Inflammatory macrophage (primary cell): ENCODE data around the gene TRPM5.
A peak's percentile ranks its signal among the peaks of the same experiment; 100 is the strongest.

Source experiments
- DNase-seq, 2 donors: peaks; one replicate each; pipeline ENCODE4 v3.0.0-alpha.2; 2020 to 2022

Gene TRPM5

DNA sequence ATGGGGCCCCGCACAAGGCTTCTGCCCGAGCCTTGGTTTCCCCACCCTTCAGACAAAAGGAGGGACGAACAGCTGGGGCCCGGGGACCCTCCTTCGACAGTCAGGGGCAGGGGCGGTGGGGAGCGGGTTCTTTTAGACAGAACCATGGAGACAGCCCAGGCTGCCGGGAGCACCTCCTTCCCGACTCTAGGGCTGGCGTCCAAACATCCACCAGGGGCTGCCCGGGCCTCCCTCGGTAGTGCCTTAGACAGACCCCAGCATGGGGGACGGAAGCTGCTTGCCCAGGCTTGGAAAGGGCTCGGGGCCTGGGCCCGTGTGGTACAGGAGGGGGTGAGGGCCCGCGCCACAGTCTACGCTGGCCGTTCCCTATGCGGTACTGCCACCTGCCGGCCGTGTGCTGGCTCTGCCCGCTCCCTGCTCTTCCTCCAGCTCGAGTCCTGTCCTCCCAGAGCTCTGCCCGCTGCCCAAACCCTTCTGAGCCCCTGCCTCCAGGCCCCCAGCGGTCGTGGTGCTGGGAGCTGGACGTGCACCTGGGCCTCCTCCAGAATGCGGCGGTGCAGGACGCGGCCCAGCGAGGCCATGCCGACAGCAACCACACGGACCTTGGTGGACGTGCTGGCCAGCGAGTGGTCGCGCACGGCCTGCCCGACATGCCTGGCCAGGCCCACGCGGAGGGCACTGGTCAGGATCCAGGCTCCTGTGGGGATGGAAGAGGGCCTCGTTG lies 23.6 kb downstream of the TRPM5 start:
- peak; percentile 73 to 78 for DNase-seq

DNA sequence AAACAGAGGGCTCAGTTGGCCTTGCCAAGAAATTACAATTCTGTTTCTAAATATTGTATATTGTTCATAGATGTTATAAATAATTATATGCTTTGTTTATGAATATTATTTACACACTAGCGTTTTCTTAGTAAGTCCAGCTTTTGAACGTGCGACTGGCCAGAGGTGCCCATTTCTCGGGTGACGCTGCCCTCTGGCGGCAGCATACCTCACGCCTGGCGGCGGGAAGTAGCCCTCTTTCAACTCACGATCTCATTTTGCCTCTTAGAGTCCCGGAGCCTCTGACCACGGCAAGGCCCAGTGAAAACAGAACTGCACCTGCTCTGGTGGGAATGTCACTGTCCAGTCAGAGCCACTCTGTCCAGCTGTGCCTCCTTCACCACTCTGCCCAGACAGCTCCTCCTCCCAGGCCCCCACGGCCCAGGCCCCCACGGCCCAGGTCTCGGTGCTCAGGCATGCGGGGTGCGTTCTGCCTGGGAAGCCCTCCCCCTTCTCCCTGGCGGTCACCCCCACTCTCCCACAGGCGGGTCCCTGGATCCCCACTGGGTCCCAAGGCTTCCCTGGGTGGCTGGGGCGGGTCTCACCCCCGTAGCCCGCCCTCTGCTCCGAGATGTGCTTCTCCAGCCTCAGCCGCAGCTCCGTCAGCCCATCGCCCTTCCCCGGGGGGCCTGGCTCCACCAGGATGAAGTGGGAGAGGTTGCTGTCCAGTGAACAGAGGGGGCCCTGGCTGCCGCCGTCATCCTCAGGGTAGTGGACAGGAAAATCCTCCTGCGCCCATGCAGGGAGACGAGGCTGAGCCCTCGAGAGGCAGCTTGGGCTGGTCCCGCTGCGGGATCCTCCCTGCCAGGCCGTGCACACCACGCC lies 24.4 kb downstream of the TRPM5 start:
- DNase-seq: peak; percentile 77 to 81

DNA sequence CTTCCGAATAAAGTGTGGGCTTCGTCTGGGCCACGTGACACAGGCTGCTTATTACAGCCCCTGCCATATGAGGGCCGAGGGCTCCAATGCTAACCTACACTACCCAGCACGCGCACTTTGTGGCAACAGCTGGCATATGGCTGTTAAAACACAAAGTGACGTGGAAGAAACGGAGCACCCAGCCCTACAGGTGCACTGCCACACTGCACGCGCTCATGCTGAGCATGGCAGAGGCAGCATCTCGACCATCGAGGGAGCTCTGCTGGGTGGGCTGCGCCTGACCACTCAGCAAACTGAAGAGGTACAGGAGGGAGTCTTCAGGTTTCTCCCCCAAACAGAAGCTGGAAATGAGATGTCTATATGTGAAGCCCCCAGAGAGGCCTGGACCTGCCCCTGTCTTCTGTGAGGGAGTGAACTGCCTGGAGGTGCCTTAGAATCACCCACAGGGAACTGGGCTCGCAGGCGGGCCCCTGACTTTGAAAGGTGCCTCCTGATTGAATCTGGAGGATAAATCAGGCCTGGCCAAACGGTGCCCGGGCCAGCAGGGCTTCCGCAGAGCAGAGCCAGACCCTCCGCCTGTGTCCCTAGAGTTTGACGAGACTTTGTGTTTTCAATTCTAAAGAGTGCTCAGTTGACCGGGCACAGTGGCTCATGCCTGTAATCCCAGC lies 25.5 kb downstream of the TRPM5 start:
- no peak for DNase-seq

DNA sequence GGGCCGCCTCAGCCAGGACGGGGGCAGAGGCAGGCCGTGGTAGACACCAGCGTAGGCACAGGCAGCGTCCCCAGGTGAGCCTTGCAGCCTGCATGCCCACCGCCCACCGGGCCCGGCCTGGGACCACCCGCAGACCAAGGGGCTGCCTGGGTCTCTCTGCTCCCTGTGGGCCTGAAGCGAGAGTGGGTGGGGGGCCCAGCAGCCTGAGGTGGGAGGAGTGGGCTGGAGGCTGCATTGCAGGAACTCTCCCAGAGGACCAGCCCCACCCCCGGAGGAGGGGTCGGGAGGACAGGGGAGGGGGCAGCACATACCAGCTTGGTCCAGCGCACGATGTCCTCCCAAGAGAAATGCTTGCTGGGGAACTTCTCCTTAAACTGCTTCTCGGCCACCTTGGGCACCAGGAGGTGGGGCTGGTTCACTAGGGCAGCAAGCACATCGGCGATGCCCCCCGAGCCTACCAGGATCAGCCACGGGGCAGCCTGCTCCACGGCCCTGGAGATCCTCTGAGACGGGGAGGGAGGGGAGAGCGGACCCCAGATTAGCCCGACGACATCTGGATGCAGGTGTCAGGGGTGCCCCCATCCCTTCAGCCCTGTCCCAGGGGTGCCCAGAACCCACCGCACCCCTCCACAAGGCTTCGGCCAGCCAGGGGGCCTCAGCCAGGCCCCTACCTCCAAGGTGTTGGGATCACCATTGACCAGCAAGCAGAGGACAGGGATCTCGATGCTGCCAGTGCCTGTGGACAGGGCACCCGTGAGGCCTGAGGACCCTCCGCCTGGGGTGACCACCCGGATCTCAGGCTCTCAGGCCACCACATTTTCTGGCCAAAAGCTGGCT lies 26.2 kb downstream of the TRPM5 start:
- no peak for DNase-seq

DNA sequence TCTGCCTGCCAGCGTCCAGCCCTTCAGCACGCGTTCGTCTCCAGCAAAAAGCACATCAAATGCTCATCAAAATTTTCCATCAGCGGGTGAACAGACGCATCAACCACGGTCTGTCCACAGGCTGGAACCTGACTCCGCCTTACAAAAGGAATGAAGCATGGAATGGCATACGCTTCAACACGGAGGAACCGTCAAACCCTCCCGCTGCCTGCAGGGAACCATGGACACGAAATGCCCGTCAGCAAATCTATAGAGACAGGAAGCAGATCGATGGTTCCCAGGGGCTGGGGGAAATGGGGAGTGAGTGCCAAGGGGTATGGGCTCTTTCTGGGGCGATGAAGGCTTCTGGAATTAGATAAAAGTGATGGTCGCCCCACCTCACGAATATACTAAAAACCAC lies 27.5 kb downstream of the TRPM5 start:
- no peak for DNase-seq

DNA sequence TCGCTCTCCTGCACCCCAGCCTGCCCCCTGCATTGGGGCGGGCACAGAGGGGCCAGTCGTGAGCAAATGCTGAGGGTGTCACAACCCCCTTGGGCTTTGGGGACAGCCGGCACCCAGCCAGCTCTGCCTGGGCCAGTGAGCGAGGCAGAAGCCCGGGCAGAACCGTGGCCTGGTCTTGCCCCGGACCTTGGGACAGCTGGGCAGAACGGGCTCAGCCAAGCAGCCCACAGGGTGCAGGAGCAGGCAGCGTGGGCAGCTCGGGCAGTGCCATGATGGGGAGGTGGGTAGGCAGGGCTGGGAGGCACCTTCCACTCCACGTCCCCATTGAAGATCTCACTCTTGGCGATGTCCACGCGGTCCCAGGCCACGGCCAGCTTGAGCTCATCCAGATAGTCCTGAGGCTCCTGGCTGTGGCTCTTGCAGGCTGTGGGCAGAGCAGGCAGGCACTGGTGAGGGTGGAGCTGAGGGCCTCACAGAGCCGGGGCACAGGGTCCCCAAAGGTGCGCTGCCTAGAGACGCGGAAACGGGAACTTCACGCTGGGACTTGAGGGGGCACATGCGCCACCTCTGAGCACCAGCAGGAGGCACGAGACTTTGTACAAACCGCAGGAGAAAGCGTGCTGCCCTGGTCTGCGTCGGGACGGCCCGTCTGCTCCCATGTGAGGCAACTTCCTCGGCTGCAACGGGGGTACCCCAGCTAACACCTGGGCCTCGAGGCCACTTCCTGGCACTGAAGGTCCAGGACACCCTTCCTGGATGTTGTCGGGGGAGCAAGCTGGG lies 28.5 kb downstream of the TRPM5 start:
- DNase-seq: no peak

DNA sequence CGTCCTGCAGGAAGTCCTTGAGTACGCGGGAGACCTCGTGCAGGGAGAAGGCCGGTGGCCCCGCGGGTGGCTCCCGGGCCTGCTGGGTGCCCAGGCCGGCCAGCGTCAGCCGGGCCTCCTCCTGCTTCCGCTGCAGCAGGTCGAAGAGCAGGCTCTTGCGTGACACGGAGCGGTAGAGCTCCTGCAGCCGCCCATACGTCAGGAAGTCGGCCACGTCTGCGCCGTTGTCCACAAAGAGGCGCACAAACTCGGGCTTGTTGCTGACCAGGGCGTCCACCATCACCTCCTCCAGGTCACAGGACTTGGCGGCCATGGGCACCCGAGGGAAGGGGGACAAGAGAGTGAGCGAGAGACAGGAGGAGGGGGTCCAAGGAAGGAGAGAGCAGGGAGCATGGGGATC lies 29.1 kb downstream of the TRPM5 start:
- DNase-seq: no peak

DNA sequence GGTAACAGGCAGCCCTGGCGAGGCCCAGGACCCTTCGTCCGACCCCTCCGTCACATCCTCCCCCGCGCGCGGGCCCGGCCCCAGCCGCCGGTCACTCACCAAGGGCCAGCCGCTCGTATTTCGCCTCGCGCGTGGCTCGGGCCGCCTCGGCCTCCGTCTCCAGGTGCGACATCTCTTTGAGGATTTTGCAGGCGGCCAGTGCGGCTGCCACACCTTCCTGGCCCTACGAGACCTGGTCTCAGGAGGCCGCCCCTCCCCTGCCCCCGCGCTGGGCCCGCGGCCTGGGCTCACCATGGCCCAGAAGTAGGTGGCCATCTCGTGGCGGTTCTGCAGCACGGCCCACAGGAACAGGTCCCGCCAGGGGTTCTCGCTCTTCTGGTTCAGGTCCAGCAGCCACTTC lies 29.7 kb downstream of the TRPM5 start:
- DNase-seq: no peak

DNA sequence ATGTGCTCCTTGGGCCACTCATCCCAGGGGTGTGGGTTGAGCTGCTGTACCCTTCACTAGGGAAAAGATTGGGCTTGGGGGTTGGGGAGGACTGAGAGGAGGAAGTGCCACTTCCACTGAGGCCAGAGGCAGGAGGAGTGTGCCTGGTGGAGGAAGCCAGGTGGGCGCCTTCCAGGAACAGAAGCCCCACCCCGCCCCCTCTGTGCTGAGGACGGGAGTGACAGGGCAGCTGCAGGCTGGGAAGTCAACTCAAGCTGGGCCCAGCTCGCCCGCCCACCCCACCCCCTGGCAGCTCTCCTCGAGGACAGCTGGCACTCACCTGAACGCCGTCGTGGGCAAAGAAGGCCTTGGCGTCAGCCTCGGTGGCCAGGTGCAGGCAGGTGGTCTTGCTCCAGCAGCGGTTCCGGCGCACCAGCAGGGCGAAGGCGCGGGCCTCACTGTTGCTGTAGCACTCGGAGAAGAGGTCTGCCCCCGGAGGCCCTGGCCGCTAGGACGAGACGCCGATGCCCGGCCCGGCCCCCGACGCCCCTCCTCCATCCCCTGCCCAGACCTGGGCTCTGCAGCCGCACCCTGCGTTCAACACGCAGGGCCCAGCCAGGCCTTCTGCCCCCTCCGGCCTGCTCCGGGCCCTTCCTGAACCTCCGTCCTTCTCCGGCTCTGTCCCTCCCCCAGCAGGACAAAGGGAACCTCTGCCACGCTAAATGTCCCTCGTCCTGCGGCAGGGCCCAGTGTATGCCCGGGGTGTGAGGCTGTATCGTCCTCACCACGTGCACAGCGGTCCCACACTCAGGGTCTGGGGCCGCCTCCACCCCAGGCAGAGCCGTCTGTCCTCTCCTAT lies 30.4 kb downstream of the TRPM5 start:
- no peak for DNase-seq

DNA sequence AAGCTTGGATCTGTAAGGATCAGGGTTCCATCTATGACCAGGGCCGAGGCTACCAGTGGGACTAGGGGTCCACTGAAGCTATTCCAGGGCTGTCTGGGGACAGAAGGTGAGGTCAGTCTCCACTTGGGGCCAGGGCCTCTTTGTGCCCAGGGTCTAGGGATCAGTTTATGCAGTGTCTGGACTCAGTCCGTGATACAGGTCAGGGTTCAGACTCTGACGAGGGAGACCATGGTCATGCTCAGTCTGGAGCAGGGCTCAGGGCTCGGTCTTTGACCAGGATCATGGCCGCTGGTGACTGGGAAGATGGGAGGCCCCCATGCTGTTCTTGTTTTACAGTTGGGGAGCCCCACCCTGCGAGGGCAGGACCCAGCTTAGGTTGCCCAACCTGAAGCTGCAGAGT lies 32.0 kb downstream of the TRPM5 start:
- no peak for DNase-seq

DNA sequence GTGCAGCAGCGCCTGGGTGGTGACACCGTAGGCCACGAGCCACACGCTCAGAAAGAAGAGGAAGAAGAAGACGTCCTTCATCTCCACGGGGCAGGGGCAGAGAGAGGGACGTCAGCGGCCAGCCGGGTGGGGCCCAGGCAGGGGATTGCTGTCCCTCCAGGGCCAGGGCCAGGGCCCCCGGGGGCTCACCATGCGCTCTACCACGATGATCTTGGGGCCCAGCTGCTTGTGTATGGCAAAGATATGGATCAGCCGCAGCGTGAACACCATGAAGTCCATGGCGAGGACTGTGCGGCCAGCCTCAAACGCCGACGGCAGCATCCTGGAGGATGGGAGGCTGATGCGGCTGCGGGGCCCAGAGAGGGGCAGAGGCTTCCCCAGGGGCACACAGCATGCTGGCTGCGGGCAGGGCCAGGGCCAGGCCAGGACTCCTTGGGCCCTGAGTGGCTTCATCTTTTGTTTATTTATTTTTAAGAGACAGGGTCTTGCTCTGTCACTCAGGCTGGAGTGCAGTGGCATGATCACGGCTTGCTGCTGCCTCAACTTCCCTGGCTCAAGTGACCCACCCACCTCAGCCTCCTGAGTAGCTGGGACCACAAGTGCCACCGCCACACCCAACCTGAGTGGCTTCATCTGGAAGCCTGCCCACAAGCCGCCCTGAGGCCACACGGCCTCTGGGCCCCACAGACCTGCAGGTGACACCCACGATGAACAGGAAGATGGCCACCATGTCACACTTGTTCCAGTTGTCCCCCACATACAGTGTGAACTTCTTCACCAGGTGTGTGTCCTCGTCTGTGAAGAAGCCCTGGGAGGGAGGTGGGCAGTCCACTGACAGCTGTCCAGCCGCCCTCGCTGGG lies 32.6 kb downstream of the TRPM5 start:
- DNase-seq: no peak

DNA sequence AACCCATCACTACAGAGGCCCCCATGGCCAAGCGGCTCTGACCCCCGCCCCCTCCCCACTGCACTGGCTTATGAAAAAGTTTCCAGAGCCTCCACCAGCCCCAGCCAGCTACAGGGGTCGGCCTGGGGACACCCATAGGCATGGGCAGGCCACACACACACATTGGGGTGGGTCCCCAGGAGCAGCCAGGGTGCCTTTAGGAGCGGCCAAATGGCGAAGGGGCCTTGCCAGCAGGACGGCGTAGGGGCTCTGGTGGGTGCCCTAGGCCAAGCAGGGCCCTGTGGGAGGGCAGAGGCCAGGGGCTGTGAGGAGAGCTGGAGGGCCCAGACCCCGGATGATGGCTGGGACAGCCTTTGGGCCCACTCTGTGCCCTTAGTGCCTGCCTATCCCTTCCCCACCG lies 33.7 kb downstream of the TRPM5 start:
- no peak for DNase-seq

DNA sequence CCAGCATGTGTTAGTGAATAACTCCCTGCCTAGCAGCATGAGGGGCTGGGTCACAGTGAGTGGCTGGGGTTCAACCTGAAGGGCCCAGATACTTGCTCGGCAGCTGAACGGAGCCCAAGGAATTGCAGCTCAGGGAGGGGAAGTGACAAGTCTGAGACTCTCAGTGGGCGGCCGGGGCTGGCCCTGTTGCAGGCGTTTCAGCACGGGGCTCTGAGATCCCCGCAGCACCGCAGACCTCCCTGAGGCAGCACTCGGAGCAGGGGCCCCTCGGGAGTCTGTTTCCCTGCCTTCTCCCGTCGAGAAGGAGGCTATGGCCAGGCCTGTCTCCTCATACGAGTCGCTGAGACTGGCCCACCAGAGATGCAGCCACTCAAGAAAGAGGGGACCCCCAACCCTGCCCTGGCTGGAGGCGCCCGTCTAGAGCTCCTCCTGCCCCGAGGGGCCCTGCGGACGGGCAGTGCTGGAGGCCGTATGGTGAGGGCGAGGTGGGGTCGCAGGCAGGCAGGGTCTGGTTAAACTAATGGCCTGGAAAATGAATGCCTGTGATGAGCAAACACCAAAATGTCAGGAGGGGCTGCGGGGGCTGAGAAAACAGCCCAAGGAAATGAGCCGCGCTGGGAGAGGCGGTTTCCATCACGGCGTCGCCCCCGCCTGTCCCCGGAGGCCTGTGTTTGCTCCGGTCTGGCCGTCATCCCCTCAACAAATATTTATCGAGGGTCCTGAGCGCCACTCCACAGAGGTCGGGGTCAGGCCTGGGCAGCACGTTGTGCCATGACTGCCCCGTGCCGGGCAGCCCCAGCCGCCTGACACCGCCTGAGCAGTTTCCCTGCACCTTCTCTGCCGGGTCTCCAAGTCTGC lies 34.5 kb downstream of the TRPM5 start:
- DNase-seq: peak; percentile 9 to 67

DNA sequence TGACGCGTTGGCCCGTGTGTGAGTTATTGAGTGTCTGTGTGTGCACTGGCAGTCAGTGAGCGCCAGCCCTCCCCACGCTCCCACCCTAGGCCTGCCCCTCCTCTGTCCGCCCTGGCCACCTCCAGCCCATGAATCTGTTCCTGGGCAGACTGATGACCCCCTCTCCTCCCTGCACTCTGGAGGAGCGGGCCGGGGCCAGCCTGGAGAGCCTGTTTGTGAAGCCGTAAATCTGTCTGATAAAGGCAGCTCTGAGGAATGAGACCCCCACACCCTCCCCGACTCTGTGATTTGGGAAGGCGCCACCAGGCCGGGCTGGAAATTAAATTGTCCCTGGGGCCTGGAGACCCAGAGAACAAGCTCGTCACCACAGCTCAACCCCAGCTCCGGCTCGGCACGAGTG lies 35.2 kb downstream of the TRPM5 start:
- DNase-seq: no peak

DNA sequence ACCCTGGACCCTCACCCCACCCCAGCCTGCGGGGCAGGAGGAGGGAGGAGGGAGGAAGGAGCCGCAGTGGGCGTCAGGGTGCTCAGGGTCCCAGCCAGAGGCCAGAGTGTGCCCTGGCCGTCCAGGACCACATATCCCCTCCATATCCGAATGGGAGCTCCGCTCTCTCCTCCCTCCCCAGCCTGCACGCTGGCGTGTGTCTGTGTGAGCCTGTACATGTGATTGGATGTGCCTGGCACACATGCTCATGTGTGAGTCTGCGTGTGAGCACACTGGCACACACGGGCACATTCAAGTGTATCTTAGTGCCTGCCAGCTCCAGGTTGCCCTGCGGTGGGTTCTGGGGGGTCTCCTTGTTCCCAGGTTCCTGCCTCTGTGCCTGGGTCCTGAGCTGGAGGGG lies 35.6 kb downstream of the TRPM5 start:
- no peak for DNase-seq

DNA sequence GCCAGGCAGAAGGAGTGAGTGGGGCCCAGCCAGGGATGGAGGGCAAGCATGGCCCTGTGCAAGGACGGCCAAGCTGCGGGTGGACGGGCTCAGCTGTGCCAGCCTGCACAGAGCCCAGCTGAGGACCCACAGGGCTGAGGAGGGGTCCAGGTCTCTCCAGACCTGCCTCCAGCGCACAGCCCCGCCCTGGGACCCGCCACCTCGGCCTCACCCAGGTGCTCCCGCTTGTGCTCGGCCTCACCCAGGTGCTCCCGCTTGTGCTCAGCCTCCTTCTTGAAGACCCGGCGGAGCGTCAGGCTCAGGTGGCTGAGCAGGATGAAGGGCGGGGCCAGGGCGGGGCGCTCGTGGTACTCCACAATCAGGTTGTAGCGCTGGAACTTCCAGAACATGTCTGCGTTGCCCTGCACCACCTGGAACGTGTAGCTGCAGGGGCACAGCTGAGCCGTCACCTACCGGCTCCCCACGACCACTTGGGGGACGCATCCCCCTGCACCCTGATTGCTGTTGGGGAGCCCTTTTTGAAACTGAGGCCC lies 37.4 kb downstream of the TRPM5 start:
- DNase-seq: no peak

DNA sequence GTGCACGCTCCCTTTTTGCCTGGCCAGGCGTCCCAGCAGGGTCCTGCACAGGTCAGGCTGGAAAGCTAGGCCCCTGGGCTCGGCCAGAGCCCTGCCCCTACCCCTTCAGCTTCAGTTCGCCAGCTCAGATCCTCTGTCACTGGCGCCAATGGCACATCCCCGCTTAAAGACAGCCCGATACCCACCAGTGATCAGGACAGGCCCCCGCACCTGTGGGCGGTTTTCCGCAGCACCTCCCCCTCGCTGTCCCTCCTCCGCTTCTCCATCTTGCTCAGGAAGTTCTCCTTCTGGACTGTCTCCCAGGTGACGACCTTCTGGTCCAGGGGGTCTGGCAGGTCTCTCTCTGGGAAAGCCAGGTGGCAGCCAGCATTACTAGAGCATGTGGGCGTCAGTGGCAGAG lies 37.9 kb downstream of the TRPM5 start:
- no peak for DNase-seq

DNA sequence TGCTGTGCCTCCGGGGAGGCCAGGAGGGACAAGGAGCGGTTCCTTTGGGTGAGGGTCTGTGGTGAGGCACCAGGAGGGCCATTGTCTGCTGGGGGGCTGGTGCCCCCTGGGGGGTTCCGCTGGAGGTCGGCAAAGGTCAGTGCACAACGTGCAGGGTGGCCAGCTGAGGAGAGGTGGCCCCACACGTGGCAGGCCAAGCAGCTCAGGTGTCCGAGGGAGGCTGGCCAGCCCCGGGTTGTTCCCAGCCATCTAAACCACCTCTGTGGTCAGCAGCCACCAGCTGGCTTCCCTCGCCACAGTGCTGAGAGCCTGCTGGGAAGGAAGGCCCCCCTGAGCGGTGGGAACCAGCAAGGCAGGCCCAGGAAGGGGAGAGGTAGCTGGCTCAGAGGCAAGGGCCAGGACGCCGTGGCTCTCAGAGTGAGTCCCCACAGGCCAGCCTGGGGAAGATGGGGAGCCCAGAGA lies 39.5 kb downstream of the TRPM5 start:
- no peak for DNase-seq
